SJSA1 (cell line): Measurements from ENCODE around the gene NPLOC4. TPM values are rescaled to one million over a fixed set of nuclear protein-coding genes. Genes with fewer than 3 reads are reported as not detected.

Source experiments
- DNase-seq, 2 experiments: peaks; one replicate each; pipeline ENCODE4 v3.0.0-alpha.2; 2015 to 2020; ENCODE audit warnings: low spot score in 2 of 2, low read depth in 1 of 2
- H3K27ac ChIP-seq: fragments of 250-450 bp; sonication (Bioruptor Pico); 2 replicates; pipeline ENCODE4 v1.5.1; 2020; ENCODE audit warnings: mild to moderate bottlenecking, moderate library complexity
- H3K27me3 ChIP-seq: fragments of 250-450 bp; sonication (Bioruptor Pico); replicated peaks from 2 replicates; pipeline ENCODE4 v1.5.1; 2020; ENCODE audit warnings: mild to moderate bottlenecking, moderate library complexity
- H3K36me3 ChIP-seq: fragments of 250-450 bp; sonication (Bioruptor Pico); 2 replicates; pipeline ENCODE4 v1.5.1; 2020; ENCODE audit warnings: mild to moderate bottlenecking
- H3K4me1 ChIP-seq: fragments of 250-450 bp; sonication (Bioruptor Pico); replicated peaks from 2 replicates; pipeline ENCODE4 v1.6.1; 2021; ENCODE audit warnings: mild to moderate bottlenecking
- H3K4me3 ChIP-seq: fragments of 250-450 bp; sonication (Bioruptor Pico); 2 replicates; pipeline ENCODE4 v1.5.1; 2020; ENCODE audit warnings: mild to moderate bottlenecking
- H3K9me3 ChIP-seq: fragments of 250-450 bp; sonication (Bioruptor Pico); replicated peaks from 2 replicates; pipeline ENCODE4 v1.5.1; 2020; ENCODE audit warnings: mild to moderate bottlenecking
- total RNA-seq: library from RNA; depleted of rRNA; stranded (reverse); fragments of >200 nt; shearing (Covaris generic); gene quantifications from 2 replicates; pipeline ENCODE4 v1.2.3, GENCODE V29; 2014

NPLOC4 gene
- total RNA-seq, 1 experiment from 2014 or later = 111 TPM

GRCh38 chr17:81553616-81554181 is 83.2 kb downstream of the NPLOC4 start:
- H3K4me3 ChIP-seq = no peak overlapping the region
- H3K27ac ChIP-seq = no peak overlapping the region
- peaks cover 47% of the 10 kb centered on the region for H3K4me1 ChIP-seq
- peaks cover 10% of the 10 kb centered on the region; the same call in 1 of the 2 replicates for H3K9me3 ChIP-seq
- peaks cover 66% of the 10 kb centered on the region for H3K36me3 ChIP-seq
- H3K27me3 ChIP-seq = no peaks in the 10 kb centered on the region
- DNase-seq = peak; percentile 69 to 80

GRCh38 chr17:81553018-81553615 is 83.8 kb downstream of the NPLOC4 start:
- Histone ChIP-seq H3K4me3 (peak overlapping the region; percentile 89), H3K4me1 (peaks cover 47% of the 10 kb centered on the region), H3K36me3 (peaks cover 66% of the 10 kb centered on the region), H3K27me3 (no peaks in the 10 kb centered on the region), H3K9me3 (peaks cover 10% of the 10 kb centered on the region; the same call in 1 of the 2 replicates), H3K27ac (no peak overlapping the region)
- DNase-seq = peak in 1 of 2 experiments; percentile 83

GRCh38 chr17:81552244-81553017 is 84.5 kb downstream of the NPLOC4 start, which contains the start of gene FAAP100:
Gene FAAP100 (minus strand): TSS chr17:81552353. CDS start chr17:81552330, 23 bp downstream.
- H3K36me3 ChIP-seq = peaks cover 66% of the 10 kb centered on the region
- H3K4me1 ChIP-seq = peaks cover 47% of the 10 kb centered on the region
- H3K27me3 ChIP-seq = no peaks in the 10 kb centered on the region
- H3K9me3 ChIP-seq = peaks cover 10% of the 10 kb centered on the region; the same call in 1 of the 2 replicates
- peak within 1 kb of the TSS; percentile 16; the same call in 1 of the 2 replicates for H3K27ac ChIP-seq
- peak within 1 kb of the TSS; percentile 89 for H3K4me3 ChIP-seq
- peak; percentile 84 to 95 for DNase-seq

GRCh38 chr17:81551458-81552243 is 85.3 kb downstream of the NPLOC4 start:
- no peak for DNase-seq
- peaks cover 10% of the 10 kb centered on the region; the same call in 1 of the 2 replicates for H3K9me3 ChIP-seq
- peaks cover 66% of the 10 kb centered on the region for H3K36me3 ChIP-seq
- H3K27me3 ChIP-seq = no peaks in the 10 kb centered on the region
- H3K4me1 ChIP-seq = peaks cover 39% of the 10 kb centered on the region
- H3K4me3 ChIP-seq = peak overlapping the region; percentile 89
- peak overlapping the region; percentile 16; the same call in 1 of the 2 replicates for H3K27ac ChIP-seq

GRCh38 chr17:81550830-81551457 is 86.0 kb downstream of the NPLOC4 start:
- H3K27ac ChIP-seq = no peak overlapping the region
- peak overlapping the region; percentile 89 for H3K4me3 ChIP-seq
- peaks cover 10% of the 10 kb centered on the region; the same call in 1 of the 2 replicates for H3K9me3 ChIP-seq
- DNase-seq = no peak
- no peaks in the 10 kb centered on the region for H3K27me3 ChIP-seq
- peaks cover 66% of the 10 kb centered on the region for H3K36me3 ChIP-seq
- peaks cover 32% of the 10 kb centered on the region for H3K4me1 ChIP-seq

- Histone ChIP-seq H3K4me1 (peaks cover 27% of the 10 kb centered on the region), H3K36me3 (peaks cover 68% of the 10 kb centered on the region), H3K4me3 (no peak overlapping the region), H3K9me3 (peaks cover 7% of the 10 kb centered on the region; the same call in 1 of the 2 replicates), H3K27me3 (no peaks in the 10 kb centered on the region), H3K27ac (no peak overlapping the region)
- no peak for DNase-seq
Observed at GRCh38 chr17:81550285-81550684, 86.6 kb downstream of the NPLOC4 start.

- DNase-seq = no peak
Observed at GRCh38 chr17:81549826-81550225, 87.1 kb downstream of the NPLOC4 start.

GRCh38 chr17:81549031-81549557 is 87.8 kb downstream of the NPLOC4 start:
- DNase-seq = no peak
- Histone ChIP-seq H3K27me3 (no peaks in the 10 kb centered on the region), H3K4me3 (no peak overlapping the region), H3K9me3 (peaks cover 7% of the 10 kb centered on the region; the same call in 1 of the 2 replicates), H3K27ac (no peak overlapping the region), H3K4me1 (peaks cover 26% of the 10 kb centered on the region), H3K36me3 (peaks cover 80% of the 10 kb centered on the region)

More at GRCh38 chr17:81549826-81550225, 87.1 kb downstream of the NPLOC4 start:
- peaks cover 27% of the 10 kb centered on the region for H3K4me1 ChIP-seq
- peaks cover 7% of the 10 kb centered on the region; the same call in 1 of the 2 replicates for H3K9me3 ChIP-seq
- H3K27me3 ChIP-seq = no peaks in the 10 kb centered on the region
- H3K36me3 ChIP-seq = peaks cover 73% of the 10 kb centered on the region
- H3K27ac ChIP-seq = no peak overlapping the region
- H3K4me3 ChIP-seq = no peak overlapping the region

- Histone ChIP-seq H3K4me1 (peaks cover 11% of the 10 kb centered on the region), H3K9me3 (peaks cover 6% of the 10 kb centered on the region; the same call in 1 of the 2 replicates), H3K27ac (no peak overlapping the region), H3K27me3 (no peaks in the 10 kb centered on the region), H3K36me3 (peaks cover 95% of the 10 kb centered on the region), H3K4me3 (no peak overlapping the region)
- no peak for DNase-seq
Observed at GRCh38 chr17:81547614-81547982, 89.3 kb downstream of the NPLOC4 start.

- Histone ChIP-seq H3K27ac (no peak overlapping the region), H3K27me3 (no peaks in the 10 kb centered on the region), H3K4me3 (no peak overlapping the region), H3K9me3 (0 out of 2 replicates have a peak, but pooled peaks cover 3% of the 10 kb centered on the region), H3K36me3 (peaks cover 94% of the 10 kb centered on the region), H3K4me1 (peaks cover 10% of the 10 kb centered on the region)
- no peak for DNase-seq
Observed at GRCh38 chr17:81546906-81547613, 89.9 kb downstream of the NPLOC4 start.

- H3K36me3 ChIP-seq = peaks cover 94% of the 10 kb centered on the region
- no peaks in the 10 kb centered on the region for H3K27me3 ChIP-seq
- H3K4me3 ChIP-seq = no peak overlapping the region
- no peaks in the 10 kb centered on the region for H3K4me1 ChIP-seq
- 0 out of 2 replicates have a peak, but pooled peaks cover 3% of the 10 kb centered on the region for H3K9me3 ChIP-seq
- no peak overlapping the region for H3K27ac ChIP-seq
- no peak for DNase-seq
Observed at GRCh38 chr17:81545160-81545949, 91.6 kb downstream of the NPLOC4 start.
